Kidney (tissue), 14 donors: ENCODE data around the gene JPT2. TPM values are rescaled to one million over a fixed set of nuclear protein-coding genes. Genes with fewer than 3 reads are reported as not detected.

Experiments used
- DNase-seq, 5 donors: peaks; one replicate each; pipeline ENCODE4 v3.0.0-alpha.2; 2013 to 2020
- FAIRE-seq: peaks from 2 replicates; lab custom pipeline; 2012; peaks lifted over from hg19 to GRCh38; lab: Jason Lieb, UNC
- H3K27ac ChIP-seq, 2 donors: one replicate each; pipeline ENCODE4 v1.7.0; 2013; ENCODE audit warnings: low read depth in 2 of 2, low read length in 2 of 2, inconsistent platforms in 1 of 2
- H3K27me3 ChIP-seq: one replicate; pipeline ENCODE4 v1.7.1; 2013; ENCODE audit warnings: low read length, inconsistent platforms; ENCODE audit not compliant: control insufficient read depth, insufficient read depth
- H3K36me3 ChIP-seq, 3 donors: one replicate each; pipeline versions ENCODE4 v1.7.0 to v1.7.1; 2013; ENCODE audit warnings: low read length in 3 of 3, control low read depth in 1 of 3, inconsistent platforms in 1 of 3; ENCODE audit not compliant: insufficient read depth in 3 of 3, control insufficient read depth in 2 of 3
- H3K4me1 ChIP-seq, 3 donors: one replicate each; pipeline versions ENCODE4 v1.7.0 to v1.7.1; 2013; ENCODE audit warnings: low read length in 3 of 3, inconsistent platforms in 1 of 3, low read depth in 1 of 3; ENCODE audit not compliant: control insufficient read depth in 2 of 3, insufficient read depth in 2 of 3
- H3K4me3 ChIP-seq, 3 donors: one replicate each; pipeline versions ENCODE4 v1.7.0 to v1.8.1; 2013; ENCODE audit warnings: low read length in 3 of 3, control low read depth in 1 of 3, inconsistent platforms in 1 of 3
- H3K9ac ChIP-seq, 3 donors: one replicate each; pipeline versions ENCODE4 v1.7.0 to v1.7.1; 2013; ENCODE audit warnings: low read length in 3 of 3, control low read depth in 1 of 3, inconsistent platforms in 1 of 3
- H3K9me3 ChIP-seq, 3 donors: one replicate each; pipeline versions ENCODE4 v1.7.0 to v1.7.1; 2013; ENCODE audit warnings: low read length in 3 of 3, control low read depth in 1 of 3, inconsistent platforms in 1 of 3; ENCODE audit not compliant: control insufficient read depth in 2 of 3, insufficient read depth in 1 of 3
- CTCF ChIP-seq: IDR thresholded peaks from 3 replicates; pipeline ENCODE4 v1.5.1; 2012; ENCODE audit warnings: mild to moderate bottlenecking, moderate library complexity, borderline replicate concordance; ENCODE audit not compliant: insufficient read depth; ENCODE audit errors: extremely low read depth
- intact Hi-C: fragments of 100-400 bp; cut with DNase I; formaldehyde crosslinking; loops from one replicate; pipeline ENCODE4 v1.11.1; 2022
- polyA plus RNA-seq: library from polyadenylated mRNA; stranded (reverse); fragments of 350-450 nt; fragmentation: Illumina TruSeq; extraction: RNeasy Lipid Tissue Mini Kit (QIAGEN cat#74804); gene quantifications from one replicate; pipeline ENCODE4 v1.2.3, GENCODE V29; 2014; ENCODE audit warnings: low read depth, low replicate concordance; ENCODE audit not compliant: insufficient read depth
- total RNA-seq: library from RNA; stranded (reverse); fragmentation: NEBNext Ultra II Directional; extraction: Animal tissue kit (Norgen Biotek cat#: 25700); gene quantifications from one replicate; pipeline ENCODE4 v1.2.1, GENCODE V29; 2021
- donor health status: control.
- donor health status: control.
- donor health status: control.
- donor health status: control.
- donor health status: control.
- donor health status: DM: yes; HTN: yes; CAD: no.
- donor health status: Normal renal cell carcinoma (clear cell type).

Gene JPT2
- total and polyA plus RNA-seq, 2 donors from 2014 or later: 32.8 to 89.3 TPM

- Histone ChIP-seq H3K27ac (peak overlapping the region in 1 of 2 donors; percentile 57), H3K9me3 (no peaks in the 10 kb centered on the region), H3K4me1 (peaks cover 0 to 4% (median 0%) of the 10 kb centered on the region in 3 donors), H3K4me3 (peak overlapping the region; percentile 61 to 76 (median 70)), H3K36me3 (peaks cover 2 to 14% (median 12%) of the 10 kb centered on the region in 3 donors), H3K9ac (peak overlapping the region; percentile 15 to 90 (median 54)), H3K27me3 (no peaks in the 10 kb centered on the region)
- DNase-seq (peak in 4 of 5 donors; percentile 36 to 86 (median 44)), FAIRE-seq (no peak)
- peak; percentile 7 for TF ChIP-seq CTCF
- intact Hi-C loops: no loop called here
Observed at GRCh38 chr16:1678500-1679098, 520 bp downstream of the JPT2 start.

- DNase-seq (peak in 1 of 5 donors; percentile 61), FAIRE-seq (no peak)
- no peak overlapping the region for H3K27ac ChIP-seq
- H3K9me3 ChIP-seq: no peaks in the 10 kb centered on the region
- peaks cover 0 to 4% (median 0%) of the 10 kb centered on the region in 3 donors for H3K4me1 ChIP-seq
- intact Hi-C loops: no loop called here
- H3K27me3 ChIP-seq: no peaks in the 10 kb centered on the region
- peaks cover 0 to 4% (median 2%) of the 10 kb centered on the region in 3 donors for H3K36me3 ChIP-seq
- TF ChIP-seq CTCF: no peak
- no peak overlapping the region for H3K9ac ChIP-seq
- no peak overlapping the region for H3K4me3 ChIP-seq
Observed at GRCh38 chr16:1680361-1680760, 2.3 kb downstream of the JPT2 start.

DNA sequence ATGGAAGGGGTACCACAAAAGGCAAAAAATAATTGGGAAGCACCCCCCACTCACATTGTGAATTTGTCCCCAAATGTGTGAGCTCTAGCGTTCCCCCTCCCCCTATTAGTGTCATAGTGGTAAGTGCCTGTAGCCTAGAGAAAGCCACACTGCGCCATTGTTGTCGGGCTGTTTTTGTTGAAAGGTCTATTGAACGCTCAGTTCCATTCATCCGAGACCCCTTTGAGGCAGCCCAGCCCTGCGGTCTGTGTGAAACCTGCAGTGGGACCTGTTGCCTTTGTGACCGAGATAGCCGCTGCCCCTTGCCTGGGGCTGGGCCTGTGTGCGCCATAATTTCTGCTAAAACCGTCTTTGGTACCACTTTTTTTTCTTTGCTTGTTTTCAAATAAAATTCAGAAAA is 3.0 kb downstream of the JPT2 start:
- DNase-seq (peak in 1 of 5 donors; percentile 41), FAIRE-seq (no peak)
- no peak overlapping the region for H3K4me3 ChIP-seq
- H3K36me3 ChIP-seq: peaks cover 0 to 5% (median 1%) of the 10 kb centered on the region in 3 donors
- intact Hi-C loops: no loop called here
- H3K27ac ChIP-seq: peak overlapping the region in 1 of 2 donors; percentile 6
- peaks cover 0 to 4% (median 0%) of the 10 kb centered on the region in 3 donors for H3K4me1 ChIP-seq
- no peak for TF ChIP-seq CTCF
- H3K27me3 ChIP-seq: no peaks in the 10 kb centered on the region
- no peak overlapping the region for H3K9ac ChIP-seq
- no peaks in the 10 kb centered on the region for H3K9me3 ChIP-seq
